Stimulated activated effector memory CD8-positive, alpha-beta T cell treated with anti-CD3 and anti-CD28 coated beads, Interleukin-12 subunit alpha, Interleukin-12 subunit beta, amount 100 ng/mL, for 72 hours (primary cell): ENCODE data around the gene USP17L17.
A peak's percentile ranks its signal among the peaks of the same experiment; 100 is the strongest.
"Not testable (repeated sequence)": the region's sequence is repeated elsewhere in the genome, so short reads cannot be mapped to it uniquely, and the experiment has no call there.

Experiments
- ATAC-seq: fragments of 150-1000 bp; cut with Tn5 transposase; 2 replicates; pipeline ENCODE4 v1.10.0; 2021
- DNase-seq, 2 donors: peaks; one replicate each; pipeline ENCODE4 v3.0.0; 2021 to 2022; ENCODE audit warnings: low spot score in 2 of 2
- H3K27ac Mint-ChIP-seq: one replicate; pipeline ENCODE4 v1.8.0; 2022; ENCODE audit warnings: mild to moderate bottlenecking, mixed read lengths
- H3K36me3 Mint-ChIP-seq: one replicate; pipeline ENCODE4 v1.8.0; 2022; ENCODE audit warnings: mild to moderate bottlenecking, mixed read lengths
- H3K4me1 Mint-ChIP-seq: one replicate; pipeline ENCODE4 v1.8.0; 2022; ENCODE audit warnings: mixed read lengths
- H3K4me3 Mint-ChIP-seq: one replicate; pipeline ENCODE4 v1.8.0; 2022; ENCODE audit warnings: mild to moderate bottlenecking, mixed read lengths
- H3K9me3 Mint-ChIP-seq: one replicate; pipeline ENCODE4 v1.8.0; 2022; ENCODE audit warnings: mixed read lengths

The USP17L17 gene

DNA sequence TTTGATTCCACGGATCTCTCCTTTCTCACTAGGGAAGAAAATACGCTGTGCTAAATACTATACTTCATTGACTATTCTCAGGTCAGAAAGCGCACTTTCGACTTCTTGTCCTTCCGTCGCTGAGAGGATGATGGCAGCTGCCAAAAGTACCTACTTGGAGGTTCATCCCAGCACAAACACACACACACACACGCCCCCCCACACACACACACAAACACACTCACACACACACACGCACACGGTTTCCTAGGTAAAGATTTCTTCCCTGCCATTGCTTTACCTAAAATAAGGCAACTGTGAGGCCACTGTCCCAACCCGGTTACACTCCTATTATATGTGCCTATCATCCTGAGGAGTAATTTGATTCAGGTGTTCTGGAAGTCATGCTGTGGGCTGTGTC lies 28.0 kb downstream of the USP17L17 start:
- peak; percentile 4 to 51 for DNase-seq
- ATAC-seq, H3K27ac Mint-ChIP-seq, H3K4me3 Mint-ChIP-seq, H3K4me1 Mint-ChIP-seq, H3K9me3 Mint-ChIP-seq, H3K36me3 Mint-ChIP-seq: not testable (repeated sequence)
